HTR-8/SVneo (cell line): Measurements from ENCODE around the gene DUSP16.

ENCODE experiments used
- DNase-seq: peaks from one replicate; pipeline ENCODE4 v3.0.0; 2011; ENCODE audit warnings: low spot score, mixed read lengths; ENCODE audit not compliant: insufficient read length
- FAIRE-seq: peaks from 2 replicates; lab custom pipeline; 2011; peaks lifted over from hg19 to GRCh38; lab: Jason Lieb, UNC

DUSP16 gene

GRCh38 chr12:12452326-12452902, 110.2 kb downstream of the DUSP16 start:
- no peak for FAIRE-seq
- DNase-seq, result no peak

- FAIRE-seq (no peak), DNase-seq (no peak)
Measured at GRCh38 chr12:12451098-12451497, 111.6 kb downstream of the DUSP16 start.

- DNase-seq (no peak), FAIRE-seq (no peak)
Measured at GRCh38 chr12:12450043-12450471, 112.6 kb downstream of the DUSP16 start.

GRCh38 chr12:12449533-12450025, 113.1 kb downstream of the DUSP16 start:
- no peak for FAIRE-seq
- DNase-seq, result no peak

GRCh38 chr12:12447837-12448236, 114.8 kb downstream of the DUSP16 start:
- FAIRE-seq (no peak), DNase-seq (no peak)

- FAIRE-seq (no peak), DNase-seq (no peak)
Measured at GRCh38 chr12:12447236-12447635, 115.4 kb downstream of the DUSP16 start.

- no peak for FAIRE-seq
- DNase-seq, result no peak
Measured at GRCh38 chr12:12446786-12447185, 115.9 kb downstream of the DUSP16 start.

GRCh38 chr12:12445882-12446181, 116.8 kb downstream of the DUSP16 start:
- DNase-seq, result no peak

GRCh38 chr12:12445165-12445881, 117.3 kb downstream of the DUSP16 start:
- FAIRE-seq, result no peak

More at GRCh38 chr12:12445882-12446181, 116.8 kb downstream of the DUSP16 start:
- no peak for FAIRE-seq

GRCh38 chr12:12443431-12443878, 119.2 kb downstream of the DUSP16 start:
- DNase-seq (no peak), FAIRE-seq (no peak)

More at GRCh38 chr12:12445165-12445881, 117.3 kb downstream of the DUSP16 start:
- DNase-seq, result no peak

GRCh38 chr12:12442548-12443071, 120.1 kb downstream of the DUSP16 start:
- no peak for DNase-seq
- no peak for FAIRE-seq

- DNase-seq (no peak), FAIRE-seq (no peak)
Measured at GRCh38 chr12:12441843-12442461, 120.7 kb downstream of the DUSP16 start.

- FAIRE-seq (no peak), DNase-seq (no peak)
Measured at GRCh38 chr12:12441429-12441807, 121.2 kb downstream of the DUSP16 start.

- FAIRE-seq (no peak), DNase-seq (no peak)
Measured at GRCh38 chr12:12440784-12441428, 121.8 kb downstream of the DUSP16 start.

GRCh38 chr12:12439636-12440035, 123.0 kb downstream of the DUSP16 start:
- FAIRE-seq, result no peak
- DNase-seq, result peak; percentile 10

- FAIRE-seq (no peak), DNase-seq (no peak)
Measured at GRCh38 chr12:12436831-12437345, 125.8 kb downstream of the DUSP16 start.

GRCh38 chr12:12433203-12433731, 129.4 kb downstream of the DUSP16 start:
- no peak for FAIRE-seq
- no peak for DNase-seq

- no peak for DNase-seq
- no peak for FAIRE-seq
Measured at GRCh38 chr12:12432364-12432763, 130.3 kb downstream of the DUSP16 start.

GRCh38 chr12:12428961-12429657, 133.6 kb downstream of the DUSP16 start:
- FAIRE-seq (no peak), DNase-seq (peak; percentile 17)

- no peak for FAIRE-seq
- no peak for DNase-seq
Measured at GRCh38 chr12:12428047-12428446, 134.6 kb downstream of the DUSP16 start.
